ENCODE results near the gene INHBC. TPM values are rescaled to one million over a fixed set of nuclear protein-coding genes. Genes with fewer than 3 reads are reported as not detected.

INHBC gene
- total RNA-seq, 1 experiment from 2014 or later, result 0.20 TPM

DNA sequence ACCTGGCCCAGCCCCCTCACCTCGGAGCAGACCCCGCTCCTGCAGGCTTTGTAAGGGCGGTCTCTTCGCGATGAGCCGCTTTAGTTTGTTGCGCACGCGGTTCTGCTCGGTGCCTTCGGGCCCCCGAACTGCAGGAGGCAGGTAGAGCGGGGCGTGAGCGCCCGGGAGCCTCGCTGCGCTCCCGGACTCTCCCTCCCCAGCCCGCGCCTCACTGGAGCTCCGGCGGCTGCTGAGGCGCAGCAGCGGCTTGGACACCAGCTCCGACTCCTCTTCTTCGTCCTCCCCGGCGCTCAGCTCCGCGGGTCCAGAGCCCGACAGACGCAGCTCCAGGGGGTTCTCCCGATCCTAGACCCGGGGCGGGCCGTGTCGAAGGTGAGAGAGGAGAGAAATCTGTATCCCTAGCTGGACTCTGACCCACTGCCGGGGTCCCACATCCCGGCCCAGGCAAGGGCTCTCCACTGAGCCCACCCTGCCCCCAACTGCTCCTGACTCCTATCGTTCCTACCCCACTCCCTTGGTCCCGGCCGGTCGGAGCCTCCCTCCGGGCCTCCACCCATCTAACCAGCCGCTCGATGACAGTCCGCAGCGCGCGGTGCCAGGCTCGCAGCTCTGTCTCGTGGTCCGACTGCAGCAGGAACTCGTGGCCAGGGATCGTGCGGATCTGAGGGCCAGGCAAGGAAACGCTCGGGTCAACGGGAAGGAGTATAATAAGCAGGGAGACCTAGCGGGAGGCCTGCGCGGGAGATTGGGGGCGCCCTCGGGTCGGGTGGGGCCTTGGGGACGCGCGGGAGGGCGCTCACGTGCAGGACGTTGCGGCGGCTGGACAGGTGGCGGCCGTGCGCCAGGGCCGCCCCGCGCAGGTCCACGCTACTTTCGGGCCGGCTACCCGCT, 40.9 kb downstream of the INHBC start:
- Histone ChIP-seq H3K9ac (ENCODE audit: low read length) (no peak overlapping the region), H3K9me3 (ENCODE audit: control insufficient read depth in 1 of 2, insufficient read depth in 1 of 2, low read depth in 1 of 2, low read length in 2 of 2) (no peaks in the 10 kb centered on the region), H3K9me2 (ENCODE audit: insufficient read depth) (no peaks in the 10 kb centered on the region), H3K4me1 (ENCODE audit: control insufficient read depth in 1 of 2, insufficient read depth in 2 of 2, low read length in 2 of 2) (peaks cover 0 to 16% of the 10 kb centered on the region in 2 experiments; a peak in 2 of 4 replicates), H3K36me3 (ENCODE audit: control insufficient read depth in 1 of 2, insufficient read depth in 2 of 2, low read length in 2 of 2) (no peaks in the 10 kb centered on the region), H3K79me2 (ENCODE audit: insufficient read depth, low read length) (no peaks in the 10 kb centered on the region), H4K20me1 (ENCODE audit: insufficient read depth) (no peaks in the 10 kb centered on the region), H3K4me2 (ENCODE audit: low read length) (no peak overlapping the region), H3K4me3 (replicated peaks in 1 of 2; ENCODE audit: low read depth in 1 of 2, low read length in 2 of 2) (no peak overlapping the region), H3K27me3 (ENCODE audit: insufficient read depth, low read length) (peaks cover 19% of the 10 kb centered on the region; the same call in 1 of the 2 replicates), H2AFZ (ENCODE audit: low read depth, low read length, poor library complexity, severe bottlenecking) (no peak overlapping the region), H3K27ac (ENCODE audit: low read depth, low read length) (no peak overlapping the region)
- BruUV-seq (replicated peaks), result no TSS peak
- ChIA-PET CTCF (no interaction called here), RAD21 (ENCODE audit: low non-redundant PET in 1 of 2, low total read pairs in 2 of 2, uncharacterized antibody in 2 of 2, unreplicated experiment in 2 of 2) (interaction anchor here in 1 of 2 experiments (0.7 kb wide), 1 partner anchor 17 kb away, joined by 3 read pairs; no protein-coding TSS in a partner anchor), POLR2A (no interaction called here)
- DNase-seq (ENCODE audit: low read depth, low spot score) (no peak), ATAC-seq (no peak)
- no peak for TF ChIP-seq CBX3 (IDR thresholded peaks at IDR 0.05; ENCODE audit: low read depth)
- TF ChIP-seq, protein P1, sequence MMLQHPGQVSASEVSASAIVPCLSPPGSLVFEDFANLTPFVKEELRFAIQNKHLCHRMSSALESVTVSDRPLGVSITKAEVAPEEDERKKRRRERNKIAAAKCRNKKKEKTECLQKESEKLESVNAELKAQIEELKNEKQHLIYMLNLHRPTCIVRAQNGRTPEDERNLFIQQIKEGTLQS (IDR thresholded peaks at IDR 0.05), result no peak
- TF ChIP-seq SRF (IDR thresholded peaks at IDR 0.05; ENCODE audit: low read depth), result no peak
- no peak for TF ChIP-seq YY1 (IDR thresholded peaks at IDR 0.05; ENCODE audit: extremely low read depth, insufficient replicate concordance, low read depth, low read length)
- TF ChIP-seq EGR1 (IDR thresholded peaks at IDR 0.05; ENCODE audit: low read depth), result no peak
- TF ChIP-seq POLR2A (IDR thresholded peaks at IDR 0.05; ENCODE audit: borderline replicate concordance, extremely low read depth, insufficient read depth, insufficient read length), result no peak
- no peak for TF ChIP-seq CEBPB (IDR thresholded peaks at IDR 0.05; ENCODE audit: low read depth)
- TF ChIP-seq, protein P2, sequence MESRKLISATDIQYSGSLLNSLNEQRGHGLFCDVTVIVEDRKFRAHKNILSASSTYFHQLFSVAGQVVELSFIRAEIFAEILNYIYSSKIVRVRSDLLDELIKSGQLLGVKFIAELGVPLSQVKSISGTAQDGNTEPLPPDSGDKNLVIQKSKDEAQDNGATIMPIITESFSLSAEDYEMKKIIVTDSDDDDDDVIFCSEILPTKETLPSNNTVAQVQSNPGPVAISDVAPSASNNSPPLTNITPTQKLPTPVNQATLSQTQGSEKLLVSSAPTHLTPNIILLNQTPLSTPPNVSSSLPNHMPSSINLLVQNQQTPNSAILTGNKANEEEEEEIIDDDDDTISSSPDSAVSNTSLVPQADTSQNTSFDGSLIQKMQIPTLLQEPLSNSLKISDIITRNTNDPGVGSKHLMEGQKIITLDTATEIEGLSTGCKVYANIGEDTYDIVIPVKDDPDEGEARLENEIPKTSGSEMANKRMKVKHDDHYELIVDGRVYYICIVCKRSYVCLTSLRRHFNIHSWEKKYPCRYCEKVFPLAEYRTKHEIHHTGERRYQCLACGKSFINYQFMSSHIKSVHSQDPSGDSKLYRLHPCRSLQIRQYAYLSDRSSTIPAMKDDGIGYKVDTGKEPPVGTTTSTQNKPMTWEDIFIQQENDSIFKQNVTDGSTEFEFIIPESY (IDR thresholded peaks at IDR 0.05; ENCODE audit: extremely low read depth, insufficient replicate concordance, low read length), result no peak
- TF ChIP-seq, protein P3, sequence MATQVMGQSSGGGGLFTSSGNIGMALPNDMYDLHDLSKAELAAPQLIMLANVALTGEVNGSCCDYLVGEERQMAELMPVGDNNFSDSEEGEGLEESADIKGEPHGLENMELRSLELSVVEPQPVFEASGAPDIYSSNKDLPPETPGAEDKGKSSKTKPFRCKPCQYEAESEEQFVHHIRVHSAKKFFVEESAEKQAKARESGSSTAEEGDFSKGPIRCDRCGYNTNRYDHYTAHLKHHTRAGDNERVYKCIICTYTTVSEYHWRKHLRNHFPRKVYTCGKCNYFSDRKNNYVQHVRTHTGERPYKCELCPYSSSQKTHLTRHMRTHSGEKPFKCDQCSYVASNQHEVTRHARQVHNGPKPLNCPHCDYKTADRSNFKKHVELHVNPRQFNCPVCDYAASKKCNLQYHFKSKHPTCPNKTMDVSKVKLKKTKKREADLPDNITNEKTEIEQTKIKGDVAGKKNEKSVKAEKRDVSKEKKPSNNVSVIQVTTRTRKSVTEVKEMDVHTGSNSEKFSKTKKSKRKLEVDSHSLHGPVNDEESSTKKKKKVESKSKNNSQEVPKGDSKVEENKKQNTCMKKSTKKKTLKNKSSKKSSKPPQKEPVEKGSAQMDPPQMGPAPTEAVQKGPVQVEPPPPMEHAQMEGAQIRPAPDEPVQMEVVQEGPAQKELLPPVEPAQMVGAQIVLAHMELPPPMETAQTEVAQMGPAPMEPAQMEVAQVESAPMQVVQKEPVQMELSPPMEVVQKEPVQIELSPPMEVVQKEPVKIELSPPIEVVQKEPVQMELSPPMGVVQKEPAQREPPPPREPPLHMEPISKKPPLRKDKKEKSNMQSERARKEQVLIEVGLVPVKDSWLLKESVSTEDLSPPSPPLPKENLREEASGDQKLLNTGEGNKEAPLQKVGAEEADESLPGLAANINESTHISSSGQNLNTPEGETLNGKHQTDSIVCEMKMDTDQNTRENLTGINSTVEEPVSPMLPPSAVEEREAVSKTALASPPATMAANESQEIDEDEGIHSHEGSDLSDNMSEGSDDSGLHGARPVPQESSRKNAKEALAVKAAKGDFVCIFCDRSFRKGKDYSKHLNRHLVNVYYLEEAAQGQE (IDR thresholded peaks at IDR 0.05; ENCODE audit: low read depth), result no peak
- no peak for TF ChIP-seq POLR2AphosphoS5 (IDR thresholded peaks at IDR 0.05; ENCODE audit: low read depth, low read length)
- no peak for TF ChIP-seq ZFX (IDR thresholded peaks at IDR 0.05)
- no peak for TF ChIP-seq EZH2 (IDR thresholded peaks at IDR 0.05)
- TF ChIP-seq SP1 (IDR thresholded peaks at IDR 0.05; ENCODE audit: low read depth), result no peak
- intact Hi-C loops (cut with micrococcal nuclease), result no loop called here
